GM15510 (cell line): ENCODE measurements around the gene LETMD1.

Source experiments
- POLR2A ChIP-seq: IDR thresholded peaks from 3 replicates; pipeline ENCODE4 v1.6.1; 2011; ENCODE audit warnings: borderline replicate concordance; ENCODE audit not compliant: insufficient read length; ENCODE audit errors: extremely low read depth

The LETMD1 gene

GRCh38 chr12:51056242-51056641, 8.1 kb downstream of the LETMD1 start:
- no peak for TF ChIP-seq POLR2A

GRCh38 chr12:51059086-51059485, 11.0 kb downstream of the LETMD1 start:
- no peak for TF ChIP-seq POLR2A

GRCh38 chr12:51062631-51063397, 14.7 kb downstream of the LETMD1 start:
- TF ChIP-seq POLR2A = no peak

GRCh38 chr12:51065530-51065929, 17.4 kb downstream of the LETMD1 start:
- TF ChIP-seq POLR2A = no peak

DNA sequence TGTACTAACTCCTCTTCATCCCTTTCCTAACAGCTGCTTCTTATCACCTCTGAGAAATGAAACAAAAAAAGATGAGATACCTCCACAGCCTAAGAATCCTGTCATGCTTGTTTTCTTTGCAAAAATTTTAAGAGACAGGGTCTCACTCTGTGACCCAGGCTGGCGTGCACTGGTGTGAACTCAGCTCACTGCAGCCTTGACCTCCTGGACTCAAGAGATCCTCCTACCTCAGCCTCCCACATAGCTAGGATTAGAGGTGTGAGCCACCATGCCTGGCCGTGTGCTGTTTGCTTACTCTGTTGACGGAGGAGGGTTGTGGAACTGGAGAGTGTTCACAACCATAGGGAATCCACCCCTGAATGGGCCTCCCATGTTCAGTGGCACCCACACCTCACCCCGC, 19.1 kb downstream of the LETMD1 start:
- no peak for TF ChIP-seq POLR2A

GRCh38 chr12:51067771-51068170, 19.6 kb downstream of the LETMD1 start:
- no peak for TF ChIP-seq POLR2A

- TF ChIP-seq POLR2A = no peak
These were observed 21.9 kb downstream of the LETMD1 start for GRCh38 chr12:51070004-51070403.

DNA sequence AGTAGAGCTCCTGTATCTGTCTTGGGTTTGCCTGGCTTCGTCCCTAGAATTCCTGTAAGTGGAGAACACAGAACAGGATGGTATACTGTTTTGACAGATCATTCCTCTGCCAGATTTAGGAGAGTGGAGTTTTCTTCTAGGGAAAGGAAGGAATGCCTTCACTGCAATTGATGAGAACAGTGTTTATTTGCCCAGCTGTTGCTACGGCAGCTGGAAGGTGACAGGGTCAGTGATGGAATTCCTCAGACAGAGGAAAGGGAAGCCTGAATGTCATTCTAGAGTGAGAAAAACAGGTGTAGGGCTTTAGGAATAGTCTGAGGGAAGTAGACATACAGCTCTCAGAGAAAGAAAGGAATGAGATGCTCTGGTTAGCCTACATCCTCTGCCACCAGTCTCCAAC, 23.5 kb downstream of the LETMD1 start:
- TF ChIP-seq POLR2A = no peak

DNA sequence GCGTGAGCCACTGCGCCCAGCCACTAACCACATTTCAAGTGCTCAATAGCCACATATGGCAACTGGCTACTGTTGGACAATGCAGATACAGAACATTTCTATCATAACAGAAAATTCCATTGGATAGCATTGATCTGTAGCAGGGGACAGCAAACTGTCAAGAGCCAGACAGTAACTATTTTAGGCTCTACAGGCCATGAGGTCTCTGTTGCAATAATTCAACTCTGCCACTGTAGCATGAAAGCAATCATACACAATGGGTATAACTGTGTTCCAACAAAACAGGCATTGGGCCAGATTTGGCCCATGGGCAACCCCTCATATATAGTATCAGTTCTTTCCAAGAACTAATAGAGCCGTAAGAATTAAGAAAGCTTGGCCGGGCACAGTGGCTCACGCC, 27.3 kb downstream of the LETMD1 start:
- TF ChIP-seq POLR2A = no peak

DNA sequence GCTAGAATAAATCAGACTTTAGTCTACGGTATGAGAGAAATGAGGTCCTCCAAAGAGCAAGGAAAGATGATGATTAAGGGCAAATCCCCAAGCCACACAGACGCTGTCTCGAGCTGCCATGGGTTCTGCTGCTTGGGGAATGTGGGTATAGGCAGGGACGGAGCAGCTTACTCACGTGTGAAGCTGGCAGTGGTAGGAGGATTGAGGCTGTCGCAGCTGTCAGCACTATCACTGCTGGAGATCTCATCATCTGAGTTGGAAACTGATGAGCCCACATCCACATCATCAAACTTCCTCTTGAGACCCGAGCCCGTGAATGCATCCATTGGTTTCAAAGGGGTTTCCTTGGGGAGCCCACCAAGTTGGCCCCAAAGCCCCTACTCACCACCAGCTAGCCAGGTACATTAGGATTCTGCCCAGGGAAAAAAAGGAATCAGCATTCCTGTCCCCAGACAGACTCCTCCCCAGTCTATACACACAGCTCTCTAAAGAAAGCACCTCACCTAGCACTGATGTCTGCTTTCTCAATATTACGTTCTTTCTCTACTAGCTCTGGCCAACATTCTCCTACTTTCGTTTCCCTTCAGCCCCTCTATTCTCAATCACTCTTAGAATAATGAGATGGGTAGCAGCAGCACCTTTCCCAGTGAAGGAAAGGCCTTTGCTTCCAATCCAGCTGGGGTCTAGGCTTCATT, 28.3 kb downstream of the LETMD1 start:
- TF ChIP-seq POLR2A = no peak

GRCh38 chr12:51077930-51078329, 29.8 kb downstream of the LETMD1 start:
- no peak for TF ChIP-seq POLR2A

- no peak for TF ChIP-seq POLR2A
These were observed 32.0 kb downstream of the LETMD1 start for GRCh38 chr12:51080136-51080535.

DNA sequence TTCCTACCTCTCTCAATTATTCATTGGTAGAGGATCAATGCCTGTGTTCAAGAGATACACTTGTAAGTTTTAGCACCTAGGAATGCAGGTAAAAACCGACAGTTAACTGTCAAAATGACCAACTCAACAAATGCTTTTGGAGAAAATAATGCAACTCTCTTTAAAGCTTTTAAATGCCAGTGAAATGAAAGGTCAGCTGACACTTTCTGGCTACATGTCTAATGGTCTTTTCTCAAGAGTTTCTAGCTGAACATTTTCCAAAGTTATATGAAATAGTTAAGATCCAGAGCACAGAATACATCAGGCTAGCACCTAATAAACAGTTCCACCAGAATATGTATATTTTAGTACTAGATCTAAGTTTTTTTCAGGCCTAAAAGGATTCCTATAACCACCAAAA, 33.3 kb downstream of the LETMD1 start:
- no peak for TF ChIP-seq POLR2A

GRCh38 chr12:51082561-51083125, 34.5 kb downstream of the LETMD1 start:
- no peak for TF ChIP-seq POLR2A

GRCh38 chr12:51083126-51083833, 35.2 kb downstream of the LETMD1 start, which contains the start of gene CSRNP2:
Gene CSRNP2 (minus strand): TSS chr12:51083596. CDS start chr12:51076561, 7,035 bp downstream.
- TF ChIP-seq POLR2A = peak; percentile 100
